Amniotic stem cell (primary cell): ENCODE results near the gene LILRB2.
"Not testable (repeated sequence)": the region's sequence is repeated elsewhere in the genome, so short reads cannot be mapped to it uniquely, and the experiment has no call there.

ENCODE experiments used
- DNase-seq: peaks from one replicate; lab custom pipeline; 2025; lab: John Stamatoyannopoulos, UW

The LILRB2 gene

DNA sequence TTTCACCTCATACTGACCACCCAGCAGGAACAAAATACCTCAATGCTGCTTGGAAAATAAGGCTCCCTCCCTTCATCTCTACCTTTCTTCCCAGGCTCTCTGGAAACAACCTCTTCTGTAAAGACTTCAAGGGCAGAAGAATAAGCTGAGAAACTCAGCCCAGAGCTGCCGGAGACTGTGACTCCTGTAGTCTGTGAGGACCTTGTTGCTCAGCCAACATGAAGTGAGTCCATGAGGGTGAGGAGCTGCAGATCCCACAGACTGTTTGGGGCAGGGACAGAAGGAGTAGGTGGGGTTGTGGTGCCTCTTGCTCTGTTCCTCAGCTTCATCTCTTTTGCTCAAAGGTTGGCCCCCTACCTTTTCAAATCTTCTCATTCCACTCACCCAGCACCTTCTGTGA is 24.2 kb upstream of the LILRB2 start:
- no peak for DNase-seq

DNA sequence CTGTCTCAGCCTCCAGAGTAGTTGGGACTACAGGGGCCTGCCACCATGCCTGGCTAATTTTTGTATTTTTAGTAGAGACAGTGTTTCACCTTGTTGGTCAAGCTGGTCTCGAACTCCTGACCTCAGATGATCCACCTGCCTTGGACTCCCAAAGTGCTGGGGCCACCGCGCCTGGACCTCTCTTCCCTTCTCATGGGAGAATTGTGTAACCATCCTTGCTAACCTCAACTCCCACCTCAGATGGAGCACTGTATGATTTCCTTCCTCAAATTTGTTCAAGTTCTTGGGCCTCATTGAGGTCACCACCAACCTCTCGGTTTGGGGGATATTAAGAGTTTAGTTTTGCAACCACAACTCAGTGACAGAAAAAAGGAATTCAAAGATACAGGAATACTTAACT is 21.3 kb upstream of the LILRB2 start:
- DNase-seq, result no peak

GRCh38 chr19:54299515-54299914 is 18.6 kb upstream of the LILRB2 start:
- no peak for DNase-seq

DNA sequence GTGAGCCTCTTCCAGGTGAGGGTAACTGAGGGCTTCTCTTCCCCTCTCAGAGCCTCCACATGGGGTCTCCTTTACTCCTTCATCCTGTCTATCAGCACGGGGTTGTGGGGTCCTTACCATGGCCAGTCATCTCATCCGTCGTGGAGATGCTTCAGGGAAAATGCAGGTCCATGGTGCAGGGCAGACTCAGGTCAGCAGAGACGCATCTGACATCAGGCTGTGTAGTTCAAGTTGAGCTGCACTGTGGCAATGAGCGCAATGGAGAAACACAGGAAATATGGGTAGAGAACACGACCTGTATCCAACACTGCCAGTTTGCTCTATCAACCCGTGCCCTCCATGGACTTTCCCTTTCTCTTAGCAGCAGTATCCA is 18.2 kb upstream of the LILRB2 start:
- DNase-seq, result no peak

GRCh38 chr19:54298357-54299125 is 17.6 kb upstream of the LILRB2 start:
- no peak for DNase-seq

DNA sequence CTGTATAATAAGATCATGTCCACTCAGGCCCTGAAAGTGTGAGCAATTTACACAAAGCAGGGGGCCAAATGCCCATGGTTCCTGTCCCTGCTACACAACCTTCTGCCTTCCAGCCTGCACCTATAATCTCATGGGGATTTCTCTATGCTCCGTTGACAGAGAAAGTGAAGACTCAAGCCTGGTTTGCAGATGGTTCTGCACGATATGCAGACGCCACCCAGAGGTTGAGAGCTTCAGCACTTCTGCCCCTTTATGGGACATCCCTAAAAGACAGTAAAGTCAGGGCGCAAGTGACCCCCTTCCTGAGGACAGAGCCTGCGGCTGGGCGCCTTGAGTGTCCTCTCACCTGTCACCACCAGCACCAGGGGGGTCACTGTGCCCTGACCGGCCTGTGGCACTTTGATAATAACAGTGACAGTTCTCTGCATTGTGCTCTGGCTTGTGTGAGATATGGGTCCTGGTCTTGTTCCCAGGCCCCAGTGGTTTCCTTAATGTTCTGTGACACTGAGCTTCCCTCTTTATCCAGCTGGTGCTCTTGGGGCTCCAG is 16.9 kb upstream of the LILRB2 start:
- no peak for DNase-seq

DNA sequence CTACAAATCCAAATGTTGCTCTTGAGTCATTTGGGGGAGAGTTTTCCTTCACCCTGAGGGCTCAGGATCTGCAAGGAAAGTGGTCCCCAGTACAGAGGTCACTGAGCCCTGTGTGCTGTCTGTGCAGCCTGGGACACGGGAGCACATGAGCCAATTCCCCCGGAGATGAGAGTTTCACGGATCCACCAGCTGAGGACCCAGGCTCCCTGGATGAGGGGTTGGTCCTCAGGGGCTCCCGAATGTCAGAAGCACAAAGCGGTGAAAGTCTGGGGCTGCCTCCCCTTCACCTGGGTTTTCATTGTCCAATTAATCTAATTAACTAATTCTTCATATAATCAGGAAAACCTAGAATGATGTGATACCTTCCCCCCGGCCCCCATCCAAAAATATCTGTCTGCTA is 13.6 kb upstream of the LILRB2 start:
- DNase-seq, result no peak

DNA sequence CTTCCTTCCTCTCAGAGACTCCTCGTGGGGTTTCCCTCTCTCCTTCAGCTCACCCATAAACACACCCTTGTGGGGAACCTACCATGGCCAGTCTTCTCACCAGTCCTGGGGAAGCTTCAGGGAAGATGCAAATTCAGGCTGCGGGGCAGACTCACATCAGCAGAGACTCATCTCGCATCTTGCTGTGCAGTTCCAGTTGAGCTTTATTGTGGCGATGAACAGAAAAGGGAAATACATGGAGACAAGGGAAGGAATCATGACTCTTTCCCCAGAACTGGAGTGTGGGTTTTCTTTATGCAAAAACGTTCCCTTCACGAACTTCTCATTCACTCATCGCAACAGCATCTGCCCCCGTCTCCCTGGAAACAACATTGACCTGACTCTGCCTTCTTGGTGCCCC is 8.2 kb upstream of the LILRB2 start:
- not testable (repeated sequence) for DNase-seq

DNA sequence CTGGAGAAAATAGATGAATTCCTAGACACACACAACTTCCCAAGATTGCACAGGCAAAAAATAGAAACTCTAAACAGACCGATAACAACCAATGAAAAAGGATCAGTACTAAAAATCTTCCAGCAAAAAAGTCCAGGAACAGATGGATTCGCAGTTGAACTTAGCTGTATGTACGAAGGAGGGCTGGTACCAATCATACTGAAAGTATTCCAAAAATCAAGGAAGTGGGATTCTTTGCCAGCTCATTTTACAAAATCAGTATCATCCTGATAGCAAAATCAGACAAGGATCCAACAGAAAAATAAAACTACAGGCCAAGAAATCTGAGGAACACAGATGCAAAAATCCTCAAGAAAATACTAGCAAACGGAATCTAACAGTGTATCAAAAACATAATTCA is 6.5 kb upstream of the LILRB2 start:
- no peak for DNase-seq

- not testable (repeated sequence) for DNase-seq
These were observed 5.4 kb upstream of the LILRB2 start for GRCh38 chr19:54286283-54286682.

- DNase-seq, result not testable (repeated sequence)
These were observed 4.6 kb upstream of the LILRB2 start for GRCh38 chr19:54285427-54286056.

DNA sequence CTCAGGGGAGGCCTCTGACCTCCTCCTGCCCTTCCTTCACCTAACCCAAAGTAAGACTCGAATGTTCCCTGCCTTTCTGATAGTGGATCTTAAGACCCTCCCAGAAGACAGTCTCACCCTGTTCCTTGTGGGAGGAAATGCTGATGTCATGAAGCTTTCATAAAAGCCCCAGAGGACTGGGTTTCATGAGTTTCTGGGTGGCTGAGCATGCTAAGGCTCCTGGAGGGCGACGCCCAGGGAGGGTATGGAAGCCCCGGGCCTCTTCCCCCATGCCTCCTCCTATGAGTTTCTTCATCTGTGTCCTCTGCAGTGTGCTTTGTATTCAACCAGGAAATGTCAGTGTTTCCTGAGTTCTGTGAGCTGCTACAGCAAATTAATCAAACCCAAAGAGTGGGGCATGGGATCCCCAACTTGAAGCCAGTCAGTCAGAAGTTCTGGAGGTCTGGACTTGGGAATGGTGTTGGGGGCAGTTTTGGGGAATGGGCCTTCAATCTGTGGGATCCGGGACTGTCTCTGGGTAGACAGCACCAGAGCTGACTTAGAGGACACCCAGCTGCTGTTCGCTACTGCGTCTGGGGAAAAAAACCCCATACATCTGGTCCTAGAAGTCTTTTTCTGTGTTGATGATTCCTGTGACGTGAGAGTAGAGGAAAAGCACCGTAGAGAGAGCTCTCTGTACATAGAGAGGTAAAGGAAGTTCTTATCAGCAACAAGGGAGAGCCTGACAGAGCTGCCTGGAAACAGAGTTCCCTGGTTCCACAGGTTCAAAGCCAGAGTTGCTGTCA is 2.0 kb upstream of the LILRB2 start:
- DNase-seq, result no peak

GRCh38 chr19:54281729-54282075 is 792 bp upstream of the LILRB2 start:
- not testable (repeated sequence) for DNase-seq

DNA sequence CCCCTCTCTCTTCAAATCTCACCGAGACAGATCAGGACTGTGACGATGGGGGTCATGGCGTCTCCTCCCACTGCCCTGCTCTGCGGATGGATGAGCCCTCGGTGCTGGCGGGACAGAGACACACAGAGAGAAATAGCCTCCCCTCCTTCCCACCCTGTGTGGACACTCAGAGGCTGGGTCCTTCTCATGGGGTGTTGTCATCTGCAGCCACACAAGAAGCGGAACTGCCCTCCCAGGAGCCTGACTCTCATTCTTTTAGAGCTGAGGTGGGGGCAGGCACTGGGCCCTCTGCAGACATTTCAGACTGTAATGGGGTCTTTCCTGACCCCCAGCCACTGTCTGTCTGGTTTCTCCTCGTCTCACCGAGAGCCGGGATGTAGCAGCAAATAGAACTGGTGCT is 469 bp downstream of the LILRB2 start:
- DNase-seq, result not testable (repeated sequence)

- not testable (repeated sequence) for DNase-seq
These were observed 885 bp downstream of the LILRB2 start for GRCh38 chr19:54280025-54280424.

DNA sequence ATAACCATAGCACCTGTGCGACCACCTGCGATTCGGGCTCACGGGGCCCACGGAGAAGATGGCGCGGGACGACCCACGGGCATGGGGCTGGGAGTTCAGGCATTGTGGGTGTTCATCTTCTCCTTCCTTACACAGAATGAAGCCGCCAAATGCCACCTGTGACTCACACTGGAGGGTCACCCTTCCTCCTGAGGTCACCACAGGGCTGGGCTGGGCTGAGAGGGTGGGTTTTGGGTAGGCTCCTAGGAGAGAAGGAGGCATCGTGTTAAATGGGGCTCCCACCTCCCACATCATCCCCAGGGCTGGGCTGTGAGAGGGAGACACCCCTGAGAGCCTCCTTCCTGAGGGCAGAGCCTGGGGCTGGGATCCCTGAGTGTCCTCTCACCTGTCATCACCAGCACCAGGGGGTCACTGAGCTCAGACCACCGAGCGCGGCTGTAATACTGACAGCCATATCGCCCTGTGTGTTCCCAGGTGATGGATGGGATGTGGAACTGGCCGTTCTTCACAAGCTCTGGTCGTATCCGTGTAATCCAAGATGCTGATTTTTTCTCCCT is 1.4 kb downstream of the LILRB2 start:
- no peak for DNase-seq

DNA sequence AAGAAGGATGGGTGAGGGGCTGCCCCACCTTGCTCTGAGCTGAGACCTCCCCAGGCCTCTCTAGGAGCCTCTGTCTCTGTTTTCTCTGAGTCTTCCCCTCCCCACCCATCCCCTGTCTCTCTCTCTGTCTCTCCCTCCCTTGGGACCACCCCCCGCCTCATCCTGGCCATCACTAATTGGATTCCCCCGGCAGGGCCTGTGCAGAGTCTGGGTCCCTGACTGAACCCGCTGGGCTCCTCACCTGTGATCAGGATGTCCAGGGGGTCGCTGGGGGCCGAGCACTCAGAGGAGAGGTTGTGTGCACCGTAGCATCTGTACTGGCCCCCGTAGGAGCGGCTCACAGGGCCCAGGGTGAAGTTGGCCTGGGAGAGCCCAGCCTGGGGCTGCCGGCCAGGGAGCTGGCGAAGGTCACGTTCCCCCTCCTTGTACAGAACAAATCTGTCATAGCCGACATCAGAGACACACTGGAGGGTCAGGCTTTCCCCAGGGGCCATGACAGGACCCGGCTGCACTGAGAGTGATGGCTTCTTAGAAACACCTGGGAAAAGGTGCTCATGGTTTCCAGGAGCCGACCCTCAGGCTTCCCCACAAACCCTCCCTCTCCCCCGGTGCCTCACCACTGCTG is 2.2 kb downstream of the LILRB2 start:
- not testable (repeated sequence) for DNase-seq

GRCh38 chr19:54278056-54278455 is 2.9 kb downstream of the LILRB2 start:
- not testable (repeated sequence) for DNase-seq

DNA sequence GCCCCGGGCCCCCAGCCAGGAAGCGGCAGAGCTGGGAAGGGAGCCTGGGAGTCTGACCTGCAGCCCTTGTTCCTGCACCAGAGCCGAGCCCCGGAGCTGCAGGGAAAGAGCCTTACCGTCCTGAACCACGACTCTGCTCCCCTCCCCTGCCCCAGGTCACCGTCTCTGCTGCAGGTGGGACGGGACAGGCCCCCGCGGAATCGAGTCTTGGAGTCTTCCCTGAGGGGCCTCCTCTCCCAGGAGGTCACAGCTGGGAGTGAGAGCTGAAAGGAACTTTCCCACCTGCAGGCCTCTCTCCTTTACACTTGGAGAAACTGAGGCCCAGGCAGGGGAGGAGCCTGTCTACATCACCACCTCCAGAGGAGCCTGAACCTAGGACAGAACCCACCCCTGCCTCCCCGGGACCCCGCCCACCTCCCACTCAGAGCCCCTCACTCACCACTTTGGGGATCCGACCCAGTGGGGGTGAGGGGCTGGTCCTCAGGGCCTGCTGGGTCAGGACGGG is 3.7 kb downstream of the LILRB2 start:
- DNase-seq, result not testable (repeated sequence)

- no peak for DNase-seq
These were observed 5.0 kb downstream of the LILRB2 start for GRCh38 chr19:54275951-54276350.

GRCh38 chr19:54274516-54274915 is 6.4 kb downstream of the LILRB2 start:
- not testable (repeated sequence) for DNase-seq

DNA sequence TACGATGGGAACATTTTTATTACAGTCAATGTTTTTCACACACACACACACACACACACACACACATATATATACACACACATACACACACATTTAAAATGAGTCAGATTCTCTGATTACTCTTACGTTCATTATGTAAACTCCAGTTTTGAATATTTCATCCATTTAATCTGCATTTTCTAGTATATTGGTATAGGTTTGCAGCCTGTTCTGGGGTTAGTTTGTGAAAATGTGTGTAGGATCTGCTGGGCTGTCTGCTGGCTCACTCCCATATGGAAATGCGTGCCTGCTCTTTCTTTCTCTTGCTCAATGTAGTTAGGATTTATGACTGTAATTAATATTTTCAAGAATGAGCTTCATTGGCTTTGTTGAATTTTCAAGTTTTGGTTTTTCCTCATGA is 7.1 kb downstream of the LILRB2 start:
- DNase-seq, result no peak
